ENCODE measurements around the gene MED25. TPM values are rescaled to one million over a fixed set of nuclear protein-coding genes. Genes with fewer than 3 reads are reported as not detected.
A peak's percentile ranks its signal among the peaks of the same experiment; 100 is the strongest.

Gene MED25
- total and polyA plus RNA-seq, 9 of the 15 experiments (the other 6 are each of a cell fraction or from before 2014, with no cell fraction given) = 4.1 to 93.9 (median 19.3) TPM

DNA sequence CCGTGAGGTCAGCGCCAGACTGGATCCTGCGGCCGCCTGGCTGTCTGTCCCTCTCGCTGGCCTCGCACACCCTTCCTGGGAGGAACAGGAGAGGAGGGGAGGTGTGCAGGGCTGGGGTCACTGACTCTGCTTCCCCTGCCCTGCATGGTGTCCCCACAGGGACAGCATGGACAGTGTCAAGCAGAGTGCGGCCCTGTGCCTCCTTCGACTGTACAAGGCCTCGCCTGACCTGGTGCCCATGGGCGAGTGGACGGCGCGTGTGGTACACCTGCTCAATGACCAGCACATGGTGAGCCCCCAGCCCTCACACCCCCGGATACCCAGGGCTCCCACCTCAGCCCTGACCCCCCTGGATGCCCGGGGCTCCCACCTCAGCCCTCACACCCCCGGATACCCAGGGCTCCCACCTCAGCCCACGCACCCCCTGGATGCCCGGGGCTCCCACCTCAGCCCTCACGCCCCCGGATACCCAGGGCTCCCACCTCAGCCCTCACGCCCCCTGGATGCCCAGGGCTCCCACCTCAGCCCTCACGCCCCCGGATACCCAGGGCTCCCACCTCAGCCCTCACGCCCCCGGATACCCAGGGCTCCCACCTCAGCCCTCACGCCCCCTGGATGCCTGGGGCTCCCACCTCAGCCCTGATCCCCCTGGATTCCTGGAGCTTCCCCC, 26.2 kb upstream of the MED25 start:
- H4K20me1 ChIP-seq (replicated peaks; ENCODE audit: control insufficient read depth, insufficient read depth, low read length) = no peaks in the 10 kb centered on the region; the same call in 1 of the 2 replicates
- peaks cover 11% of the 10 kb centered on the region for H3K79me2 ChIP-seq (ENCODE audit: control insufficient read depth, insufficient read depth, low read length)
- FAIRE-seq = no peak
- H2AFZ ChIP-seq (ENCODE audit: low read depth, low read length) = no peak overlapping the region
- H3K4me1 ChIP-seq (replicated peaks in 1 of 2; ENCODE audit: control insufficient read depth in 2 of 2, insufficient read depth in 2 of 2, low read length in 2 of 2) = peaks cover 0 to 32% of the 10 kb centered on the region in 2 experiments; a peak in 3 of 5 replicates
- intact Hi-C loops (cut with micrococcal nuclease) (no loop called here), in situ Hi-C loops (cut with MboI) (no loop called here)
- peak overlapping the region in 1 of 2 experiments; percentile 28; a peak in 1 of 4 replicates for H3K9ac ChIP-seq (ENCODE audit: insufficient read depth in 1 of 2, low read depth in 2 of 2, low read length in 2 of 2)
- POLR2A ChIA-PET = no interaction called here
- H3K4me2 ChIP-seq (ENCODE audit: insufficient read depth, low read length) = no peak overlapping the region
- no peak overlapping the region for H3K4me3 ChIP-seq
- no peak for ATAC-seq
- H3K9me1 ChIP-seq (ENCODE audit: control insufficient read depth, insufficient read depth, low read length) = no peaks in the 10 kb centered on the region
- H3K27ac ChIP-seq (ENCODE audit: extremely low read depth, low read depth, low read length) = no peak overlapping the region
- no peaks in the 10 kb centered on the region for H3K27me3 ChIP-seq (ENCODE audit: control insufficient read depth in 2 of 2, insufficient read depth in 2 of 2, low read length in 2 of 2)
- H3K36me3 ChIP-seq (ENCODE audit: control insufficient read depth, insufficient read depth, low read length) = peaks cover 88% of the 10 kb centered on the region
- no TSS peak for BruUV-seq (replicated peaks)
- CTCF ChIA-PET (ENCODE audit: low intra/inter-chr PET ratio) = no interaction called here
- TF ChIP-seq RBFOX2 (IDR thresholded peaks at IDR 0.05; ENCODE audit: low read depth, low read length) (0 out of 2 replicates have a peak, but pooled peaks have one; percentile 17), MCM5 (IDR thresholded peaks at IDR 0.05; ENCODE audit: low read depth) (no peak), EGR1 (conservative IDR thresholded peaks at IDR 0.05) (0 out of 2 replicates have a peak, but pooled peaks have one; percentile 7), POLR2G (IDR thresholded peaks at IDR 0.05; ENCODE audit: low read depth, low read length) (0 out of 2 replicates have a peak, but pooled peaks have one; percentile 25), ZNF408 (CRISPR knock-in tag; IDR thresholded peaks at IDR 0.05; ENCODE audit: low read depth) (no peak), HDAC8 (tag; IDR thresholded peaks at IDR 0.05) (no peak)
- no peaks in the 10 kb centered on the region for H3K9me3 ChIP-seq (replicated peaks; ENCODE audit: control insufficient read depth, insufficient read depth, low read depth, low read length)
- DNase-seq (ENCODE audit: extremely low read depth in 1 of 4, low spot score in 3 of 4) = no peak
- WGBS (ENCODE audit: insufficient coverage, low coverage, missing lambda C conversion rate) = 91% methylated on average over 10 of the region's 26 CpGs

Data from K562 (cell line).